DMS79 treated with DMSO at 0.1 percent for 48 hours (cell line): ENCODE data around the gene FBXO31.

Source experiments
- DNase-seq: peaks from one replicate; lab custom pipeline; 2025; lab: John Stamatoyannopoulos, UW

The FBXO31 gene

DNA sequence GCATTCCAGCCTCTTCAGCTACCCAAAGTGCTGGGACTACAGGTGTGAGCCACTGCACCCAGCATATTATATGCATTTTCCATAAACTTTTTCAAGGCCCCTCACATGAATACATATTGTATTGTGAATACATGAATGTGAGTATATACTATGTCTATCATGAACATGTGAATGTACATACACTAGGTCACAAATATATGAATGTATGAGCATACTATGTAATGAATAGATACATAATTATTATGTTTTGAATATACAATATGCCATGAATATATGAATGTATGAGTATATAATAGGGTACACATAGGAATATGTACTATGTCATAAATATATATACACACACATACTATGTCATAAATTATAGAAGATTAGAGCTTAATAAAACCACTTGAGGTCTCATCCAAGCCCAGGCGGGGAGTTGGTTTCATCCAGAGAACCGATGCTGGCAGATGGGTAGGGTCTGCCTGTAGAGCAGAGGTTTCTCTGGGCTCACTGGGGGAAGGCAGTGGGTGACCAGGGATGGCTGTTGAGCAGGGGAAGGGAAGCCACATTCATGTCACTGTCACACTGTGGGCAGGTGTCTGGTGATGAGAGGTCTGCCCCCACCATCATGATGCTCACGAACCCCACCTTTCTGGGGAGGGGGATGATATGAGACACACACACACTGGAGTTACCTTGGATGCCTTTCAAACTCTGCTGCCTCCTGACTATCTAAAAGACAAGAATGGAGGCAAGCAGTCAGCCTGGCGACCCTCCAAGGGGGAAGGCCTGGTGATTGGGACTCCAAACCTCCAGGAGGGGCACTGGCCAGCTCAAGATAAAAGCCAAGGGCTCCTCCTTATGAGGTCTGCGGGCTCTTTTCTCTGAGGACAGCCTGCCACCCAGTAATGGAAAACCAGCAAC is 73.7 kb downstream of the FBXO31 start:
- no peak for DNase-seq

DNA sequence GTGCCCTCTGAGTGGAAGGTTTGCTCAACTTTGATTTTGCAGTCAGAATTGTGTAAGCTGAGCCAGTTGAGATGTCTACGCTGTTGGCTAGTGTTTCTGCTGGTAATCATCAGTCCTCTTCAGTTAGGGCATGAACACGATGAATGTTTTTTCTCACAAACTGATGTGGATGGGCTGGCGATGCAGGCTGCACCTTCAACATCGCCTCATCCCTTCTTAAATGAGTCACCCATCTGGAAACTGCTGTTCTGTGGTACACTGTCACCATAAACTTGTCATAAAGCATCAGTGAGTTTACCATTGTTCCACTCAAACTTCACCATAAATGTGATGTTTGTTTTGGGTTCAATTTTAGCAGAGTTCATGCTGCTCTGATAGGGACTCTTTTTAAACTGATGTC is 74.8 kb downstream of the FBXO31 start:
- DNase-seq = no peak

DNA sequence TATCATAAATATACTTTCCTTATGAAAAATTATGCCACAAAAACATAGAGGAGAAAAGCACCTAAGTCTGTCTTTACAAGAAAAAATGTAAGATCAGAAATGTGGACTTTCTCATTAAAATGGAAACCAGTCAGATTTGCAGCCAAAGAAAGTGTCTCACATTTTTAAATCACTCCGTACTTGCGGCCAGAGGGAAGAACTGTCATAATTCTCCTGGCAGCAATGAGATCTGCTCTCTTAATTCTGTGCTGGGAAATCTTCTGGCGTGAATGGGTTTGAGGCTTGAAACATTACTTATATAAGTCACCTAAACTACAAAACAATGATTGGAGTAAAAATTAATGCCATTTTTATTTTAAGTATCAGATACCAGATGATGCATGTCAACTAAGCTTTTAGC is 77.1 kb downstream of the FBXO31 start:
- DNase-seq = no peak

DNA sequence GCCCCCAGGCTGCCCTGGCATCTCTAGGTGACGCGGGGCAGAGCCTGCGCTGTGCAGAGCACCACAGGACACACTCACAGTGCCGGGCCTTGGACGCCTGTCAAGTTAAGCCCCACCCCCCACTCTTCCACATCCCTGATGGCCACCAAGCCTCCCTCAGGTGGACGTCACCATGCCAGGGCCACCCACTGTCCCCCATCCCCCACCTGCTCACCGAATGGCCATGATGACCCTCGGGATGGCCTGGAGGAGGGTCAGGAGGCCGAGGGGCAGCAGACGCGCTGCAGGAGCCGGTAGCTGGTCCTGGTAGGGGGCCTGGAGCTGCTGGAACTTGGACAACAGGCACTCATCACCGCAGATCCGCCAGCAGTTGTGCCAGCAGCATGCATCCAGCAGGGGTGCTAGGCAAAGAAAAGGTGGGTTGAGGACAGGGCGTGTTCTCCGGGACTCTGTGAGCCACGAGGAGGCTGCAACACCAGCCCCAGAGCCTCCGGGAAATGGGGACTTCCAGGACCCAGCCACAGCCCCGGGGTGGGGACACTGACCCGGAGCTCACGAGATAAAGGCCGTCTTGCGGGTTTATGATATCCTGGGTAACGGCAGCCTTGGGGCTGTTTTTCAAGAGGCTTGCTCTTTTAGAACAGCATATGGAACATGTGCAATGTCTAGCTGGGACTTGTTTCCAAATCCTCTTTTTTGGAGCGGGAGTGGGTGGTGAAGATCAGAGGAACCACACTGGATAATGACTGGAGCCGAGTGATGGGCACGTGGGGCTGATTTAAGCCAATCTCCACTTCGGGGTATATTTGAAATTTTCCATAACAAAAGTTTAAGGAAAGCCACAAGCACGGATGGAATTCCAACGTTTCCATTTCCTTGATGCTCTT is 77.8 kb downstream of the FBXO31 start:
- DNase-seq = no peak

DNA sequence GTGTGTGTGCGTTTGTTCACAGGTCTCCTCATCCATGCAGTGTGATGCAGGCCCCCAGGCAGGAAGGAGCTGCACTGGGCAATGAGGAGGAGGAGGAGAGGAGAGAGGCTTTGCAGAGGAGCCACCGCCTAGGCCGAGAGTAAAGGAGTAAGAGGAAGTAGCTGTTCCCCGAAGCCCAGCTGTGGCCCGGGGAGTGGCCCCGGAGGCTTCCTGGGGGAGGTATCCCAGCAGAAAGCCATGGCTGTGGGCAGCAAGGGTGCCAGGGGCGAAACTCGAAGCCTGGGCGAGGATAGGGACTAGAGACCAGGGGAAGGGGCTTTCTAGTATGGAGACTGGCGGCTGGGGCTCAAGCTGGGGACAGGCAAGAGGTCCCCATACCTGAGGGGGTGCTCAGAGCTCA is 78.6 kb downstream of the FBXO31 start:
- no peak for DNase-seq

DNA sequence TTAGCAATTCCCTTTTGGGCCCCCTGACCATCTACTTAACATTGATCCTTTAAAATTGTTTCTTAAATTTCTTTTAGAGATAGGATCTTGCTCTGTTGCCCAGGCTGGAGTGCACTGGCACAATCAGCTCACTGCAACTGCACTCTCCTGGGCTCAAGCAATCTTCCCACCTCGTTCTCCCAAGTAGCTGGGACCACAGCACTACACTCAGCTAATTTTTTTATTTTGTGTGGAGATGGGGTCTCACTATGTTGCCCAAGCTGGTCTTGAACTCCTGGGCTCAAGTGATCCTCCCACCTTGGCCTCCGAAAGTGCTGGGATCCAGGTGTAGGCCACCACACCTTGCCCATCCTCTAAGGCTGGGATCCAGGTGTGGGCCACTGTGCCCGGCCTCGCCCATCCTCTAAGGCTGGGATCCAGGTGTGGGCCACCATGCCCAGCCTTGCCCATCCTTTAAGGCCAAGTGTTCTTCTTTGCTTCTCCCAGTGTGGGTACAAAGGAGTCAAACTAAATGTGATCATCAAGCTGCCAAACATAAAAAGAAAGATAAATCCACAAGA is 79.5 kb downstream of the FBXO31 start:
- DNase-seq = no peak

DNA sequence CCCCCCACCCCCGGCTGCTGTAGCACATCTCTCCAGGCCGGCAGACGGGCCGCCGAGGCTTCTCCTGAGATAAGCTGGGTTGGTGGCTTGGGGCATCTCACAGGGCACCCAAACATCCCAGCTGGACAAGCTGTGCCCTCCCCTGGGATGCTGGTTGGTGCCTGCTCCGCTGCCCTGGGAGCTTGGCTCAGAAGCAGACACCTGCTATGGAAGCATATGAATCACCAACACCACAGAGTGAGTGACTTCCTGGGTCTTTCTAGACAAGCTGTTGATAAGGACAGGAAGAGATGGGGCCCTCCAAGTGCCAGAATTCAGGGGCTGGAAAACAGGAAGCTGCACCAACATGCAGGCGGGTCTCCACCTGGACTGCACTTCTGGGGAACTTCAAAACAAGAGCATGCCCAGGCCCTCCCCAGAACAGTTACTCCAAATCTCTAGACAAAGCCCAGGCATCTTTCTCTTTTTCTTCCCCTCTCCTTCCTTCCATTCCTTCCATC is 80.1 kb downstream of the FBXO31 start:
- no peak for DNase-seq

DNA sequence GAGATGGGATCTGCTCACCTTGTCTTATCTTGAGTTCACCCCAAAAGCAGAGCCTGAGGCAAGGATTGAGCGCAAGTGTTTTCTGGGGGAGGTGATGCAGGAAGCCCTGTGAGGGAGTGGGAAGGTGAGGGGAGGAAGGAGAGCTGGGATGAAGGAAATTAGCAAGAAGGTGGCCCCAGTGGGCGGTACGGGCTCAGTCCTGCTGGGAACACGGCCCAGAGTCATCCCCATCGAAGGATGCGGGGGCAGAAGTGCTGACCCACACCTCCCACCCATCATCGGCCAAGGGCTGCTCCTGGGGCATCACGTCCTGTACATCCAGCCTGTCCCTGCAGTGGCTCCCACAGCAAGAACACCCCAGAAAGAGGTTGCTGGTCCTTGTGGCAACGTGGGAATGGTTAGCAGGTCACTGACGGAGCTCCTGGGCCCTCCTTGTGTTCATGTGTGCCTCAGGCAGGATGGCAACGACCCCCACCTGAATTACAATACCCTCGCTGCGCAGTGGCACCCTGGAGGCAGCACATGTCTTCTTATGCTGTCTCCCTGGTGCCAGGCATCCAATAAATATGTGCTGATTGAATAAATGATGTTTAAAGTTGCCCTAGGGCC is 84.6 kb downstream of the FBXO31 start:
- DNase-seq = no peak

DNA sequence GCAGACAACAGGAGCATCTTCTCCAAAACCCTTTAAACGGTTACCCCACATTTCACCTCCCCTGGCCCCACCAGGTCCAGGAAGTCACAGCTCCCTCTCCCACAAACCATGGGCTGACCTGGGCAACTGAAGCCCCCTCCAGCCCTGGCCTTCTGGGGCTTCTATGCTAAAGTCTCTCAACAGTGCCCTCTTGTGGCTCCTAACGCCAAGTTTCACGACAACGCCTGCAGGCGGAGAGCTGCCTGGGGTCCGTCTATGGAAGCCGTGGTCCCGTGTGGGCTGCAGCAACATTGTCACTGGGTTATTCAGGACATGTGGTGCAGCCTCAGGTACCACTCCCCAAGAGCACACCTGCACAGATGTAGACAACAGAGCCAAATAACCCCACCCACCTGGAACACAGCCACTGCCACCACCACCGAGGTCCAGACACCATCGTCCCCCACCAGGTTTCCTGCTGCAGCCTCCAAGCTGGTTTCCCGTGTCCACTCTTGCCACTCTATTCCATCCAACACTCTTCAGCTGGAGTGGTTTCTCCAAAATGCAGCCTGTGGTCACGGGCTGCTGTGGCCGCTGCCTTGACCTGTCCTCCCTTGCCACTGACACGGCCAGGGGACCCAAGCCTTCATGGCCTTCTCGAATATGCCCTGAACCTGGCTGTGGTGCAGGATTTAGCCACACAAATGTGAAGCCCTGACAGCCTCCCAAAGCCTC is 85.5 kb downstream of the FBXO31 start:
- DNase-seq = no peak

DNA sequence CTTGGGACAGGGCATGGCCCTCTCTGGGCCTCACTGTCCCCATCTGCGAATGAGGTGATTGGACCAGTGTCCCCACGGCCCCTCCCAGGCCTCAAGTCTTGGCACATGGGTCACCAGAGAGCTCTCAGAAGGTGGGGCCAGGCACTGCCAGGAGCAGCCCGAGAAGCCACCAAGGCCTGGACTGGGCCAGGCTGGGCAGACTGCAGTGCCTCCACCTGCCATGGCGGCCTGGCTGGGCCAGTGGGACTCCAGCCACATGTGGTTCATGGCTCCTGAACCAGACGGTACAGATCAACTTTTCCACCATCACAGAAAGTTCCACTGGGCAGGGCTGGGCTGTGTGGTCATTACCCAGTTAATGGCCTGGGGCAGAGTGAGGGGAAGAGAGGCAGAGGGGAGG is 86.2 kb downstream of the FBXO31 start:
- no peak for DNase-seq

DNA sequence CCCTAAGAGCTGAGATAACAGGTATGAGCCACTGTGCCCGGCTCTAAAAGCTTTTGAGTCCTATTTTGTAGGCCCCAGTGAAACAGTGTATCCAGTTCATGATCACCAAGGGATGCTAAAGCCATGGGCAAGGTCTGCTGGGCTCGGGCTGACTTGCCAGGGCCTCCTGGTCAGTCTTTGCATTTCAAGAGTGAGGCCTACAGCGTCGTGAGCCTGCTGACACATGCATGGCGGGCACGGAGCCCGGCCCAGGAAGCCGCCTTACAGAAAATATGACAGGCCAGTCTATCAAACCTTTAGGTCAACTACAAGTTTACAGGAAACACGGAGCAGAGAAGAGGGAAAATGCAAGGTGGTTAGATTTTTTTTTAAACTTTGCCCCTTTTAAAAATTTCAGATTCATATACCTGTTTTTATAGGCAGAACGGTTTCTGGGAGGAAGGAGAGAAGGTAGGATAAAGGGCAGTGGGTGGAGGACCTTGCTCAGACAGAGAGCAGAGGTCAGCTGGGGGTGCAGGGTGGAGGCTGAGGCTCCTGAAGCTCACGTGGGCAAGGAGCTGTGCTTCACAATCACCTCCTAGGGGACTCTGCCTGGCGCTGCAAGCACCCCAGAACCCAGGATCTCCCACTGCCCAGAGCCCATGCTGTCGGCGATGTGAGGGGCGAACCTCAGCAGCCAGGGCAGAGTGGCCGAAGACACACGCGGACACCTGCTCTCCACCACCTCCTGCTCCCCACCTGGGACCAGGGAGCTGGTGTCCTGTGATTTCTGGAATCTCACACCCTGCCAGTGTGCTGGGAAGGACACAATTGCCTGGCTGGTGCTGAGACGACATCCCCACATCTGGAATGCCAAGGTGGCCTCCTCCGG is 87.7 kb downstream of the FBXO31 start:
- no peak for DNase-seq

DNA sequence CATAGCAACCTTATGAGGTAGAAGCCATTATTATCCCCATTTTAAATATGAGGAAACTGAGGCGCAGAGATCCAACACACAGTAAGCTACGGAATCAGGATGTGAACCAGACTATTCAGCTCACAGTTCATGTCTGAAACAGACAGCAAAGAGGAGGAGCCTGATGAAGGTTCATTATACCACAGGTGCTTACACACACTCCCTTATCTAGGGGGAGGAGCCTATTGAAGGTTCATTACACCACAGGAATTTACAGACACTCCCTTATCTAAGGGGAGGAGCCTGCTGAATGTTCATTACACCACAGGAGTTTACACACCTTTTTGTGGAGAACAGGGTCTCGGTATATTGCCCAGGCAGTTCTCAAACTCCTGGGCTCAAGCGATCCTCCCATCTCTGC is 88.3 kb downstream of the FBXO31 start:
- DNase-seq = no peak

DNA sequence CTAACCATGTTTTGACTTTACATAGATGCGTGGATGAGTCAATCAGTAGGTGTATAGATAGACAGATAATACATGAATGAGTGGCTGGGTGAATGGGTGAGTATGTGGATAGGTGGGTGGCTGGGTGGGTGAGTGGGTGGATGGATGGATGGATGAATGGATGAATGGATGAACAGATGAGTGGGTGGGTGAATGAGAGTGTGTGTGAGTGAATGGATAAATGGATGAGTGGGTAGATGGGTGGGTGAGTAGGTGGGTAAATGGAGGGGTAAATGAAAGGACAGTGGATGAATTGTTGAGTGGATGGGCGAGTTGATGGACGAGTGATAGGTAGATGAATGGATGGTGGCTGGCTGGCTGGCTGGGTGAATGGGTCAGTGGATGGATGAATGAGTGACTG is 89.6 kb downstream of the FBXO31 start:
- DNase-seq = no peak

DNA sequence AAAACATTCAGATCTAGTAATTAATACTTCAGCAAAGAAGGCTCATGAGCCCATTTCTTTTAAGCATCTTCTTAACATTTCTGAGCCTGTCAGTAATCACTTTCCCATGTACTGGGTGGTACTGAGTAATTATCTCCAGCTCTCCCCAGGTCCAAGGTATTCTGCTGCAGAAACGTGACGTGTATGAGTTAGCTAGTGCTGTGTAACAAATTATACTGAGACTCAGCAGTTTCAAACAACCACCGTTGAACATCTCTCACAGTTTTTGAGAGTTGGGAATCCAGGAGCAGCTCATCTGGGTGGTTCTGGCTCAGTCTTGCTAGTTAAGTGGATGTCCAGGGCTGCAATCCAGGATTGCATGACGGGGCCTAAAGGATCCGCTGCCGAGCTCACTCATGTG is 91.6 kb downstream of the FBXO31 start:
- no peak for DNase-seq

DNA sequence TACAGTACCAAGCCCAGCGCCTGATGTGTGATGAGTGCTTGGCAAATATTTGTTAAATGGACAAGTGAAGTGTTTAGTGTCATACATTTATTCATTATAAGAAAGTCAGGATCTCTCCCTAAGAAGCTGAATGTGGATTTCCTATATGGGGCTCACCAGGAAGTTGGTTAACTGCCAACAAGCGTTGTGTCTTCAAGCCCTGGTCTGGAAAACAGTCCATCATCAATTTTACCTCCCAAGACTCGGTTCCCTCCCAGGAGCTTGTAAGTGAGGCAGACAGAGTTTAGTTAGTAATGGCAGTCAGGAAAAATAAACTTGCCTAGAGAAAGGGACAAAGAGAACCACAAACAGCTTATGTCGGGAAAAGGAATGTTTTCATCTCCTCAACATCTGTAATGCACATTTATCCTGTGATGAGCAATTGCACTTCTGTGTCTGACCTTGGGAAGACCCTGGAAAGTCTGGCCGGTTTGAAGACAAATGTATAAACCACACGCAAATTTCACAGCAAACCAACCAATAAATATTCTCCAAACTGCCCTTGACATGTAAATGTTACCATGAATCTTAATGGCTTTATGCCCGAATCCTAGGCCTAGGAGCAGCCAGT is 94.7 kb downstream of the FBXO31 start:
- DNase-seq = no peak

DNA sequence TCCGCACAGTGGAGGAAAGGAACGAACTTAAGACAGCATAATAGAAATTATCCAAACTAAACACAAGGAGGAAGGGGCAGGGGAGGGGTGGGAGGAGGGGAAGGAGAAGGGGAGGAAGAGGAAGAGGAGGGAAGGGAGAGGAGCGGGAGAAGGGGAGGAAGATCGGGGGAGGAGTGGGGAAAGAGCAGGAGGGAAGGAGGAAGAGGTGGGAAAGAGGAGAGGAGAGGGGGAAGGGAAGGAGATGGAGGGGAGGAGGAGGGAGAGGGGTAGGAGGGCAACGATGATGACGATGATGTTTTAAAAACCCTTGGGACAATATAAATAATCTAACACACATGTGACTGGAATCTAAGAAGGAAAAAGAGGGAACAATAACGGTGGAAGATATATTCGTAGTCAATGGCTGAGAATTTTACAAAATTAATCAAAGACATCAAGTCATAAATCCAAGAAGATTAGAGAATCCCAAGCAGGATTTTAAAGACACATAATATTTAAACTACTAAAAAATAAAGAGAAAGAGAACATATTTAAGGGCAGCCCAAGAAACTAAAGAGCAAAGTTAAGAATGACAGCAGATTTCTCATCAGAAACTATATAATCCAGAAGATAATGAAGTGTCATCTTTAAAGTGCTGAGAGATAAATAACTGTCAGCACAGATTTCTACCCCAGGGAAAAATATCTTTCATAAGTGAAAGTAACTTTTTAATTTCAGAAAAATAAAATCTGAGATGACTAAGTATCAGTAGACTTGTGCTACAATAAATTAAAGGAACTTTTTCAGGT is 96.5 kb downstream of the FBXO31 start:
- DNase-seq = no peak

DNA sequence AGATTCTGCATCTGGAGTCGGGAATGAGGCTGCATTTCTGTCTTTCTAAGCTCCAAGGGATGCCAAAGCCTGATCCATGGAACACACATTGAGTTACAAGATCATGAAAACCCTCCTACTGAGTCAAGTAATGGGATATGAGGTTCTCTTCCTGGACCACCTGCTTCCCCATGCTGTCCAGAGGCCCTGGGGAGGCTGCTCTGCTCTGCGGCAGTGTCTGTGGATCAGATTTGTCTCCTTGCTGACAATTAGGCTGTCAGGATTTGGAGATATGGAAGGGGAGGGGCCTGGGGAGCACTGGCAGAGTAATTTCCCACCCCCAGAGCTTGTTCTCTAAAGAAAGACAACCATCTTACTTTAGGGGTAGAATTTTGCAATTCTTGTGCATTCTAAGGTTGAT is 99.4 kb downstream of the FBXO31 start:
- DNase-seq = no peak

DNA sequence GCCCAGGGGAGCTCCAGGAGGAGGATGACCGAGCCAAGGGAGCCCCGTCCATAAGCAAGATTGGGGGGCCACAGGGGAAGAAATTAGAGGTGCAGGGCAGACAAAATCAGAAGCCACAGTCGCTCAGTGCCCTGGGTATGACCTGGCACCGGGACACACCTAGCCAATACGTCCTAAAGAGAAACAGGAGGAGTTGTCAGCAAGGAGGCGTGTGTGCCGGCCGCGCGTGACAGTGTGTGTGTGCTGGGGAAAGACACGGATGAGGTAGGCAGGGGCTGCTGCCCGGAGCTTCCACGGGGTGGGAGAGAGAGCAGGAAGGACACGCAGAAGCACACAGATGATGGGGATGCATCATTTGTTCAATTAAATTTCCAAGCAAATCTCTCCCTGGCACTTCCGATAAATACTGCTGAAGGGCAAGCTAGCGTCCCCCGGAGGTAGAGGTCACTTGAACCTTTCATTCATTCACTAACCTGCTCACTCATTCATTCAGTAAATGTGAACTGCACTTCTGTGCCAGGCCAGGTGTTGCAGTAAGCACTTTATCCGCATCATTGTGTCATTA is 104.4 kb downstream of the FBXO31 start:
- no peak for DNase-seq
